Adipose tissue (tissue), 3 donors: ENCODE data around the gene OR14J1. TPM values are rescaled to one million over a fixed set of nuclear protein-coding genes. Genes with fewer than 3 reads are reported as not detected.
"Not testable (repeated sequence)": the region's sequence is repeated elsewhere in the genome, so short reads cannot be mapped to it uniquely, and the experiment has no call there.

Experiments used
- H3K27ac ChIP-seq: one replicate; pipeline ENCODE4 v1.5.1; 2013; ENCODE audit warnings: low read depth, low read length
- WGBS, 3 donors: extraction: QIAGEN DNeasy Blood & Tissue Kit; methylation state at CpG; one replicate each; pipeline ENCODE4 v1.1.7; 2013; 5-methylcytosine and 5-hydroxymethylcytosine counted together
- polyA plus RNA-seq, 3 donors: library from polyadenylated mRNA; stranded (reverse); fragments of 200-250 nt; gene quantifications; one replicate each; pipeline ENCODE4 v1.2.3, GENCODE V29; 2013
- donor health status: healthy with polysubstance abuse.
- donor health status: Bipolar disorder and iron deficiency.
- donor health status: healthy.

The OR14J1 gene
- not detected for polyA plus RNA-seq

- 30 to 64% (median 62%) methylated on average over 3 of the region's 3 CpGs for WGBS, 3 donors
- H3K27ac ChIP-seq = no peak within 1 kb of the TSS
These were observed at the start of gene OR14J1 for GRCh38 chr6:29301316-29301715. Gene OR14J1, plus strand, starts transcription at chr6:29301701. Its CDS starts 4,989 bp downstream, at chr6:29306690.

GRCh38 chr6:29251736-29252135, 49.8 kb upstream of the OR14J1 start:
- 83 to 91% (median 87%) methylated on average over 9 of the region's 9 CpGs for WGBS, 3 donors
- no peak overlapping the region for H3K27ac ChIP-seq

GRCh38 chr6:29255530-29255929, 46.0 kb upstream of the OR14J1 start:
- WGBS, 3 donors = 83 to 93% (median 84%) methylated on average over 2 of the region's 2 CpGs

GRCh38 chr6:29259721-29260120, 41.8 kb upstream of the OR14J1 start:
- 37 to 74% (median 55%) methylated on average over 2 of the region's 2 CpGs for WGBS, 3 donors
- H3K27ac ChIP-seq = no peak overlapping the region

More at GRCh38 chr6:29255530-29255929, 46.0 kb upstream of the OR14J1 start:
- no peak overlapping the region for H3K27ac ChIP-seq

- 50 to 77% (median 56%) methylated on average over 3 of the region's 3 CpGs for WGBS, 3 donors
These were observed 38.5 kb upstream of the OR14J1 start for GRCh38 chr6:29263001-29263400.

GRCh38 chr6:29294499-29294914, 7.0 kb upstream of the OR14J1 start:
- WGBS, 3 donors = 94 to 96% (median 96%) methylated on average over 1 of the region's 1 CpG
- no peak overlapping the region for H3K27ac ChIP-seq

More at GRCh38 chr6:29263001-29263400, 38.5 kb upstream of the OR14J1 start:
- no peak overlapping the region for H3K27ac ChIP-seq

GRCh38 chr6:29295181-29295585, 6.3 kb upstream of the OR14J1 start:
- H3K27ac ChIP-seq = no peak overlapping the region
- 74 to 87% (median 87%) methylated on average over 12 of the region's 12 CpGs for WGBS, 3 donors

GRCh38 chr6:29295623-29296022, 5.9 kb upstream of the OR14J1 start:
- WGBS, 3 donors = 90 to 94% (median 92%) methylated on average over 7 of the region's 7 CpGs
- H3K27ac ChIP-seq = no peak overlapping the region

GRCh38 chr6:29319931-29320330, 18.4 kb downstream of the OR14J1 start:
- WGBS, 3 donors = 76 to 83% (median 79%) methylated on average over 2 of the region's 2 CpGs
- H3K27ac ChIP-seq = no peak overlapping the region

- not testable (repeated sequence) for H3K27ac ChIP-seq
These were observed 21.8 kb downstream of the OR14J1 start for GRCh38 chr6:29323332-29323731.

GRCh38 chr6:29325777-29326176, 24.3 kb downstream of the OR14J1 start:
- WGBS, 3 donors = 54 to 78% (median 78%) methylated on average over 4 of the region's 4 CpGs
- no peak overlapping the region for H3K27ac ChIP-seq

GRCh38 chr6:29332676-29333075, 31.2 kb downstream of the OR14J1 start:
- H3K27ac ChIP-seq = no peak overlapping the region

- WGBS, 3 donors = 68 to 77% (median 70%) methylated on average over 2 of the region's 2 CpGs
These were observed 34.8 kb downstream of the OR14J1 start for GRCh38 chr6:29336269-29336668.

GRCh38 chr6:29345380-29345779, 43.9 kb downstream of the OR14J1 start:
- WGBS, 3 donors = 66 to 75% (median 74%) methylated on average over 3 of the region's 3 CpGs

More at GRCh38 chr6:29336269-29336668, 34.8 kb downstream of the OR14J1 start:
- H3K27ac ChIP-seq = no peak overlapping the region

GRCh38 chr6:29349348-29349747, 47.8 kb downstream of the OR14J1 start:
- WGBS, 3 donors = 87 to 93% (median 92%) methylated on average over 3 of the region's 3 CpGs
- not testable (repeated sequence) for H3K27ac ChIP-seq

More at GRCh38 chr6:29345380-29345779, 43.9 kb downstream of the OR14J1 start:
- H3K27ac ChIP-seq = no peak overlapping the region

- no peak overlapping the region for H3K27ac ChIP-seq
These were observed 53.5 kb downstream of the OR14J1 start for GRCh38 chr6:29354980-29355379.

- H3K27ac ChIP-seq = no peak overlapping the region
- 45 to 62% (median 62%) methylated on average over 1 of the region's 1 CpG for WGBS, 3 donors
These were observed 54.1 kb downstream of the OR14J1 start for GRCh38 chr6:29355603-29356002.
